ENCODE data around the gene DNAH12. TPM values are rescaled to one million over a fixed set of nuclear protein-coding genes. Genes with fewer than 3 reads are reported as not detected.
"Not testable (repeated sequence)": the region's sequence is repeated elsewhere in the genome, so short reads cannot be mapped to it uniquely, and the experiment has no call there.

DNAH12 gene
- total and polyA plus RNA-seq, 2 donors = 0.01 to 0.37 TPM

- DNase-seq (ENCODE audit: extremely low spot score); H3K4me3 ChIP-seq (ENCODE audit: low read depth, low read length); H3K27ac ChIP-seq (ENCODE audit: low read depth); H3K4me1 ChIP-seq (ENCODE audit: insufficient read depth); H3K36me3 ChIP-seq (ENCODE audit: insufficient read depth): not testable (repeated sequence)
- WGBS = 85% methylated on average over 7 of the region's 7 CpGs
These were observed 240.6 kb downstream of the DNAH12 start for GRCh38 chr3:57303520-57303919.

GRCh38 chr3:57298041-57298440 lies 246.1 kb downstream of the DNAH12 start:
- Histone ChIP-seq H3K27ac (ENCODE audit: low read depth) (no peak overlapping the region), H3K36me3 (ENCODE audit: insufficient read depth) (no peaks in the 10 kb centered on the region), H3K4me1 (ENCODE audit: insufficient read depth) (no peaks in the 10 kb centered on the region), H3K4me3 (ENCODE audit: low read depth, low read length) (no peak overlapping the region)
- WGBS = 94% methylated on average over 1 of the region's 1 CpG
- DNase-seq (ENCODE audit: extremely low spot score) = no peak

DNA sequence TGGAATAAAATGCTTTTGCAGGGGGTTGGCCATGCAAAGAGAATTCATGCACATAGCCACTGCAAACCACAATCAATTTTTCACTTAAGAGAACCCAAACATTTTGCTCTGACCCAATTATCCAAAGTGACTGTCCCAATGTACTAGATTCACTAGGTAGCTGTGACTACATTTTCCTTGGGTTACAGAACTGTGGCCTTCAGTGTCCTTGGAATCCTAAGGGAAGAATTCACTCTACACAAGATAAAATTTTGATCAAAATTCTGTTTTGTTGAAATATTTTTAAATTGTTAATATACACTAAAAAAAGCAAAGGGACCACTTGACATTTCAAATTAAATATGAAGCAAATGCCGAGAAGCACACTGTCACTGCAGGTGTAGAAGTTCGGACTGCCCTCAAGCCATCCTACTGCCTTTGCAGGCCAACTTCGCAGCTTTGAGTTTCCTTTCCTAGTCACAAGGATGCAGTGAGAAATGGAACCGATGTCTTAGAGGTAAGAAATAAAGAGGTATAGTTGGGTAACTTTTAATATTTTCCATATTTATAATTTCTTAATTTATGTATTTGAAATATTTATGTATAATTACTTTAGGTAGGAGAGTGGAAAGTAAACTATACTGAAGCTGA lies 251.1 kb downstream of the DNAH12 start:
- Histone ChIP-seq H3K4me1 (ENCODE audit: insufficient read depth) (no peaks in the 10 kb centered on the region), H3K27ac (ENCODE audit: low read depth) (no peak overlapping the region), H3K36me3 (ENCODE audit: insufficient read depth) (no peaks in the 10 kb centered on the region), H3K4me3 (ENCODE audit: low read depth, low read length) (no peak overlapping the region)
- no peak for DNase-seq (ENCODE audit: extremely low spot score)
- 96% methylated on average over 4 of the region's 4 CpGs for WGBS

DNA sequence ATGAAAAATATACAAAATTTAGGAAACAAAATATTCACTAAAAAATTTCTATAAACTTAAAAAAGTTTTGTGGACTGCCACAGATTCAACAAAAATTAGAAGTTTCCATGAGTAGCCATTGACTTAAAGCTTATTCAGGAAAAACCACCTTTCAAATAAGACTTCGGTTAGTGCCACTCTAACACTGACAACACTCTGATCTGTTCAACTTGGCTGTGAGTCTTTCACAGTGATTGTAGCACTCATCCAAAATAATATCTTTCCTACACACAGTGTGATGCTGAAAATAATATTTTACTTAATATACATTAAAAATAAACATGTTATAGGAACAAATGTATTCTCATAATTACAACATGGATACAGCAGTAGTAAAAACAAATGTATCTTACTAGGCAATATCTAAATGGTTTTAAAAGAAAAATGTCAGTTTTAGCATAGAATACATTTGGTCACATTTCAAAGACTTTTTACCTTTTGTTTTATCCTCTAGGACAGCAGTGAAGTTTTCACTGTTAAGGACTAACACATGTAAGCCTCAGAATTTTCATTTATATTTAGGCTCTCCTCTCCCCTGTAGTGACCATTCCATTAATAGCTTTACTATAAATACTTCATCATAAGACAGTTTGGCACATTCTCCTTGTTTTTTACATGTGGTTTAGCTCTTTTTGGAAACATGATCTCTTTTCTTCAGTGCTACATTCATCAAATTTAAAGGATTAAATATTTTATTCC lies 251.8 kb downstream of the DNAH12 start, which contains the start of gene ASB14:
TSS of gene ASB14 (minus strand) at position 527 of the 738 bp plus-strand sequence. CDS start 652 bp downstream, outside the sequence.
- WGBS = 94% methylated on average over 1 of the region's 1 CpG
- no peak for DNase-seq (ENCODE audit: extremely low spot score)
- Histone ChIP-seq H3K27ac (ENCODE audit: low read depth) (no peak within 1 kb of the TSS), H3K4me3 (ENCODE audit: low read depth, low read length) (no peak within 1 kb of the TSS), H3K36me3 (ENCODE audit: insufficient read depth) (no peaks in the 10 kb centered on the region), H3K4me1 (ENCODE audit: insufficient read depth) (no peaks in the 10 kb centered on the region)

DNA sequence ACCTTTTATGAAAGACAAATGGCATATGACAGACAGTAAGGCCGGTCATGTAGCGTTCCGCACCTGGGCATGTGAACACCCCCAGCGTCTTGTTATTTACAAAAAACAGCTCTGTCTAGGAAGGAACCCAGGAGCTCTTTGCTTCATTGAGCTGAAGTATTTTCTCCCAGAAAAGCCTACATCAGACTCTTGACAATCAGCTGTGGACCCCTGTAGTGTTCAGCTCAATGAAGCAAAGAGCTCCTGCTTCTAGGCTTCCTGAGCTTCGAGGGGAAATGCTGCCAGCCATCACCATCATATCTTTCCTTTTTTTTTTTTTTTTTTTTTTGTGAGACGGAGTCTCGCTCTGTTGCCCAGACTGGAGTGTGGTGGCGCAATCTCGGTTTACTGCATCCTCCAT lies 255.7 kb downstream of the DNAH12 start:
- WGBS = 91% methylated on average over 9 of the region's 9 CpGs

GRCh38 chr3:57287205-57287604 lies 256.9 kb downstream of the DNAH12 start:
- no peak overlapping the region for H3K27ac ChIP-seq (ENCODE audit: low read depth)
- no peak overlapping the region for H3K4me3 ChIP-seq (ENCODE audit: low read depth, low read length)
- WGBS = 79% methylated on average over 2 of the region's 2 CpGs
- DNase-seq (ENCODE audit: extremely low spot score) = no peak
- no peaks in the 10 kb centered on the region for H3K36me3 ChIP-seq (ENCODE audit: insufficient read depth)
- H3K4me1 ChIP-seq (ENCODE audit: insufficient read depth) = no peaks in the 10 kb centered on the region

More for the DNA sequence above, 255.7 kb downstream of the DNAH12 start:
- no peak for DNase-seq (ENCODE audit: extremely low spot score)
- H3K27ac ChIP-seq (ENCODE audit: low read depth) = no peak overlapping the region
- H3K4me3 ChIP-seq (ENCODE audit: low read depth, low read length) = no peak overlapping the region
- H3K36me3 ChIP-seq (ENCODE audit: insufficient read depth) = no peaks in the 10 kb centered on the region
- H3K4me1 ChIP-seq (ENCODE audit: insufficient read depth) = no peaks in the 10 kb centered on the region

GRCh38 chr3:57283334-57283733 lies 260.8 kb downstream of the DNAH12 start:
- 39% methylated on average over 6 of the region's 6 CpGs for WGBS

GRCh38 chr3:57281715-57282114 lies 262.4 kb downstream of the DNAH12 start:
- no peak overlapping the region for H3K4me3 ChIP-seq (ENCODE audit: low read depth, low read length)
- WGBS = 44% methylated on average over 1 of the region's 1 CpG
- H3K4me1 ChIP-seq (ENCODE audit: insufficient read depth) = no peaks in the 10 kb centered on the region
- no peak overlapping the region for H3K27ac ChIP-seq (ENCODE audit: low read depth)
- no peaks in the 10 kb centered on the region for H3K36me3 ChIP-seq (ENCODE audit: insufficient read depth)
- DNase-seq (ENCODE audit: extremely low spot score) = no peak

More at GRCh38 chr3:57283334-57283733, 260.8 kb downstream of the DNAH12 start:
- Histone ChIP-seq H3K27ac (ENCODE audit: low read depth) (no peak overlapping the region), H3K4me1 (ENCODE audit: insufficient read depth) (no peaks in the 10 kb centered on the region), H3K36me3 (ENCODE audit: insufficient read depth) (no peaks in the 10 kb centered on the region), H3K4me3 (ENCODE audit: low read depth, low read length) (no peak overlapping the region)
- no peak for DNase-seq (ENCODE audit: extremely low spot score)

GRCh38 chr3:57279685-57280084 lies 264.5 kb downstream of the DNAH12 start:
- no peak for DNase-seq (ENCODE audit: extremely low spot score)
- Histone ChIP-seq H3K27ac (ENCODE audit: low read depth) (no peak overlapping the region), H3K4me1 (ENCODE audit: insufficient read depth) (no peaks in the 10 kb centered on the region), H3K36me3 (ENCODE audit: insufficient read depth) (no peaks in the 10 kb centered on the region), H3K4me3 (ENCODE audit: low read depth, low read length) (no peak overlapping the region)
- 90% methylated on average over 5 of the region's 5 CpGs for WGBS

DNA sequence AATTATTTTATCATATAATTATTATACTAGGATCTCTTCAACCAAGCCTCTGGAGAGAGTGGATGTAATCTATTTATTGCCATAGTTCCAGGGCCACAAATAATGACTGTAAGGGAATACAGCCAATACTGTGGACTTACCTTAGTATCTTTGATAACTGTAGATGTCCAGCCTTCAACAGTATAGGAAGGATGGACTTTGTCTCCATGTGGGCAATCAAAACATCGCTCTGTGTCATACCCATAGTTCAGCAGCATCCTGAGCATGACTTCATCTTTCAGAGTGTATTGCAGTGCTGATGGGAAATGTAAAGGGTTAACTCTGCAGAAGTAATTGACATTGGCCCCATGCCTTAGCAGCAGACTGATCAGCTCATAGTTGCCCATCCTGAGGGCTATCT lies 265.9 kb downstream of the DNAH12 start:
- Histone ChIP-seq H3K27ac (ENCODE audit: low read depth) (no peak overlapping the region), H3K4me1 (ENCODE audit: insufficient read depth) (no peaks in the 10 kb centered on the region), H3K36me3 (ENCODE audit: insufficient read depth) (no peaks in the 10 kb centered on the region), H3K4me3 (ENCODE audit: low read depth, low read length) (no peak overlapping the region)
- DNase-seq (ENCODE audit: extremely low spot score) = no peak
- 98% methylated on average over 1 of the region's 1 CpG for WGBS

DNA sequence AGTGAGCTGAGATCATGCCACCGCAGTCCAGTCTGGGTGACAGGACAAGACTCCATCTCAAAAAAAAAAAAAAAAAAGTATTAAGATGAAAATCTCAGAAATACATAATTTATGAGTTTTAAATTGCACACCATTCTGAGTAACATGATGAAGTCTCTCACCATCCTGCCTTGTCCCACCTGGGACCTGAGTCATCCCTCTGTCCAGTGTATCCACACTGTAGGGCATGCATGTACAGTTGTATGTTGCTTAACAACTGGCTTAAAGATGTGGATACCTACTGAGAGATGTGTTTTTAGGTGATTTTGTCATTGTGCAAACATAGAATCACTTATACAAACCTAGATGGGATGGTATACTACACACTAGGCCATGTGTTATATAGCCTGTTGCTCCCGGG lies 268.8 kb downstream of the DNAH12 start:
- H3K4me1 ChIP-seq (ENCODE audit: insufficient read depth) = no peaks in the 10 kb centered on the region
- H3K36me3 ChIP-seq (ENCODE audit: insufficient read depth) = no peaks in the 10 kb centered on the region
- no peak for DNase-seq (ENCODE audit: extremely low spot score)
- H3K4me3 ChIP-seq (ENCODE audit: low read depth, low read length) = no peak overlapping the region
- WGBS = 96% methylated on average over 2 of the region's 2 CpGs
- H3K27ac ChIP-seq (ENCODE audit: low read depth) = no peak overlapping the region

DNA sequence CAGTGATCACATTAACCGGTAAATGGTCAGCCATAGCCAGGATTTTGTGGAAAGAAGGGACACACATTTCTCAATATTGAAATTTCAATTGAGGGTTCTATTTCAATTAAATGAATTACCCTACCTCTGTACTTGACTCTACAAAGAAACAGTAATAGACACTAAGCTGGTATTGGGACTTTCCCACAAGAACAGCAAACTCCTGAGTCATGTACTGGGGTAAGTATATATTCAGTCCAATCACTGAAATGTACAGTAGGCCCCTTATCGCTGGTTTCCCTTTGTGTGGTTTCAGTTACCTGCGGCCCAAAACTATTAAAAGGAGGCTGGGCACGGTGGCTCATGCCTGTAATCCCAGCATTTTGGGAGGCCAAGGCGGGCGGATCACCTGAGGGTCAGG lies 269.3 kb downstream of the DNAH12 start:
- H3K36me3 ChIP-seq (ENCODE audit: insufficient read depth) = no peaks in the 10 kb centered on the region
- 98% methylated on average over 6 of the region's 6 CpGs for WGBS
- H3K4me3 ChIP-seq (ENCODE audit: low read depth, low read length) = no peak overlapping the region
- no peaks in the 10 kb centered on the region for H3K4me1 ChIP-seq (ENCODE audit: insufficient read depth)
- no peak overlapping the region for H3K27ac ChIP-seq (ENCODE audit: low read depth)
- DNase-seq (ENCODE audit: extremely low spot score) = no peak

DNA sequence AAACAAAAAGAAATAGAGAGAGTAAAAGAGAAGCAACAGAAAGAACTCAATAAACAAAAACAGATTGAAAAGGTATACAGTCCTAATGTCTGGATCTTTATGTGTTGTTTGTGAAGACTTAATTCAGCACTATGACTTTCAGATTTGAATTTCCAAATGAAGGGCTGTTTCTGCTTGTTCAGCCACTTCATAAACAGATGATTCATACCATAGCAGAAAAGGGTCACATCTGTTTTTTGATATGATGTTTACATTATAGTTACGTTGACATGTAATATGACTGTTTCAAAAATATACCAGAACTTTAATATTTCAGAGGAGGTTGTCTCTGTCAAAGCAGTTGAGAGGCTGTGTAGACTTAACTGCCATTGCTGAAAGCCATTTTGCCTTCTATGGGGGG lies 275.7 kb downstream of the DNAH12 start:
- 72% methylated on average over 1 of the region's 1 CpG for WGBS
- H3K4me1 ChIP-seq (ENCODE audit: insufficient read depth) = no peaks in the 10 kb centered on the region
- H3K36me3 ChIP-seq (ENCODE audit: insufficient read depth) = peaks cover 7% of the 10 kb centered on the region
- DNase-seq (ENCODE audit: extremely low spot score) = no peak
- no peak overlapping the region for H3K27ac ChIP-seq (ENCODE audit: low read depth)
- H3K4me3 ChIP-seq (ENCODE audit: low read depth, low read length) = no peak overlapping the region

- WGBS = 94% methylated on average over 3 of the region's 3 CpGs
- Histone ChIP-seq H3K4me1 (ENCODE audit: insufficient read depth) (no peaks in the 10 kb centered on the region), H3K4me3 (ENCODE audit: low read depth, low read length) (no peak overlapping the region), H3K36me3 (ENCODE audit: insufficient read depth) (peaks cover 6% of the 10 kb centered on the region), H3K27ac (ENCODE audit: low read depth) (no peak overlapping the region)
- no peak for DNase-seq (ENCODE audit: extremely low spot score)
These were observed 282.2 kb downstream of the DNAH12 start for GRCh38 chr3:57261929-57262328.

Data from urinary bladder (tissue), 4 donors.